Neural crest cell (in vitro differentiated cells): ENCODE data around the gene PRICKLE2. TPM values are rescaled to one million over a fixed set of nuclear protein-coding genes. Genes with fewer than 3 reads are reported as not detected.
A peak's percentile ranks its signal among the peaks of the same experiment; 100 is the strongest.

Experiments
- DNase-seq: peaks from one replicate; pipeline ENCODE4 v3.0.0; 2021; ENCODE audit warnings: low read depth, mixed read lengths, low spot score
- H3K27ac Mint-ChIP-seq: one replicate; pipeline ENCODE4 v1.8.0; 2021; ENCODE audit warnings: mild to moderate bottlenecking, mixed read lengths; ENCODE audit not compliant: unreplicated experiment
- H3K27me3 Mint-ChIP-seq: 2 replicates; pipeline ENCODE4 v1.8.0; 2021; ENCODE audit warnings: low read depth, mild to moderate bottlenecking, mixed read lengths
- H3K36me3 Mint-ChIP-seq: 2 replicates; pipeline ENCODE4 v1.8.0; 2021; ENCODE audit warnings: low read depth, mild to moderate bottlenecking, mixed read lengths
- H3K4me1 Mint-ChIP-seq: 2 replicates; pipeline ENCODE4 v1.8.0; 2021; ENCODE audit warnings: mixed read lengths
- H3K4me3 Mint-ChIP-seq: one replicate; pipeline ENCODE4 v1.8.0; 2021; ENCODE audit warnings: mild to moderate bottlenecking, mixed read lengths
- H3K9me3 Mint-ChIP-seq: 2 replicates; pipeline ENCODE4 v1.8.0; 2021; ENCODE audit warnings: mixed read lengths
- total RNA-seq: library from RNA; stranded (reverse); gene quantifications from 2 replicates; pipeline ENCODE4 v1.2.1, GENCODE V29; 2021
- TF ChIP-seq, protein P1 (sequence below): fragments of 200-600 bp; sonication (generic); conservative IDR thresholded peaks from 2 replicates; pipeline ENCODE4 v1.5.0; 2021; ENCODE audit warnings: antibody characterized with exemption, mild to moderate bottlenecking

PRICKLE2 gene
- total RNA-seq, 1 donor from 2014 or later = 11.8 TPM

DNA sequence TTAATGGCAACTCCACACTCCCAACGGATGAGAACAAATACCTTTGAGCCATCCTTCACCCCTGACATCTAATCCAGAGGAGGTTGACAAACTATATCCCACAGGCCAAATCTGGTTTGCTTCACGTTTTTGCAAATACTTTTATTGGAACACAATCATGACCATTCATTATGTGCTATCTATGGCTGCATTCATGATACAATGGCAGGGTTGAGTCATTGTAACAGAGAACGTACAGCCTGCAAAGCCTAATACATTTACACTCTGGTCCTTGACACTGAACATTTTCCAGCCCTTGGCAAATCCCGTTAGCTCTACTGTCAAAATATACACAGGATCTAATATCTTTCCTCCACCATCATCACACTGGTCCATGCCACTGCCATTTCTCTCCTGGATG lies 7.6 kb upstream of the PRICKLE2 start:
- H3K27ac Mint-ChIP-seq = no peak overlapping the region
- H3K27me3 Mint-ChIP-seq = no peaks in the 10 kb centered on the region
- no peak for DNase-seq
- H3K36me3 Mint-ChIP-seq = peaks cover 19% of the 10 kb centered on the region
- H3K9me3 Mint-ChIP-seq = peaks cover 9% of the 10 kb centered on the region
- TF ChIP-seq, protein P1, sequence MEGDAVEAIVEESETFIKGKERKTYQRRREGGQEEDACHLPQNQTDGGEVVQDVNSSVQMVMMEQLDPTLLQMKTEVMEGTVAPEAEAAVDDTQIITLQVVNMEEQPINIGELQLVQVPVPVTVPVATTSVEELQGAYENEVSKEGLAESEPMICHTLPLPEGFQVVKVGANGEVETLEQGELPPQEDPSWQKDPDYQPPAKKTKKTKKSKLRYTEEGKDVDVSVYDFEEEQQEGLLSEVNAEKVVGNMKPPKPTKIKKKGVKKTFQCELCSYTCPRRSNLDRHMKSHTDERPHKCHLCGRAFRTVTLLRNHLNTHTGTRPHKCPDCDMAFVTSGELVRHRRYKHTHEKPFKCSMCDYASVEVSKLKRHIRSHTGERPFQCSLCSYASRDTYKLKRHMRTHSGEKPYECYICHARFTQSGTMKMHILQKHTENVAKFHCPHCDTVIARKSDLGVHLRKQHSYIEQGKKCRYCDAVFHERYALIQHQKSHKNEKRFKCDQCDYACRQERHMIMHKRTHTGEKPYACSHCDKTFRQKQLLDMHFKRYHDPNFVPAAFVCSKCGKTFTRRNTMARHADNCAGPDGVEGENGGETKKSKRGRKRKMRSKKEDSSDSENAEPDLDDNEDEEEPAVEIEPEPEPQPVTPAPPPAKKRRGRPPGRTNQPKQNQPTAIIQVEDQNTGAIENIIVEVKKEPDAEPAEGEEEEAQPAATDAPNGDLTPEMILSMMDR = no peak
- no peak overlapping the region for H3K4me3 Mint-ChIP-seq
- peaks cover 17% of the 10 kb centered on the region for H3K4me1 Mint-ChIP-seq

- peak overlapping the region; percentile 17 for H3K4me3 Mint-ChIP-seq
- peaks cover 4% of the 10 kb centered on the region for H3K9me3 Mint-ChIP-seq
- H3K27me3 Mint-ChIP-seq = no peaks in the 10 kb centered on the region
- peaks cover 45% of the 10 kb centered on the region for H3K4me1 Mint-ChIP-seq
- DNase-seq = no peak
- peak overlapping the region; percentile 89 for H3K27ac Mint-ChIP-seq
- TF ChIP-seq, protein P1 = no peak
- H3K36me3 Mint-ChIP-seq = peaks cover 4% of the 10 kb centered on the region
These were observed 4.6 kb upstream of the PRICKLE2 start for GRCh38 chr3:64229903-64230302.

- no peak for DNase-seq
- H3K4me3 Mint-ChIP-seq = no peak overlapping the region
- no peaks in the 10 kb centered on the region for H3K27me3 Mint-ChIP-seq
- H3K9me3 Mint-ChIP-seq = no peaks in the 10 kb centered on the region
- TF ChIP-seq, protein P1 = no peak
- no peaks in the 10 kb centered on the region for H3K36me3 Mint-ChIP-seq
- H3K27ac Mint-ChIP-seq = no peak overlapping the region
- peaks cover 61% of the 10 kb centered on the region for H3K4me1 Mint-ChIP-seq
These were observed 2.8 kb upstream of the PRICKLE2 start for GRCh38 chr3:64228110-64228509.

DNA sequence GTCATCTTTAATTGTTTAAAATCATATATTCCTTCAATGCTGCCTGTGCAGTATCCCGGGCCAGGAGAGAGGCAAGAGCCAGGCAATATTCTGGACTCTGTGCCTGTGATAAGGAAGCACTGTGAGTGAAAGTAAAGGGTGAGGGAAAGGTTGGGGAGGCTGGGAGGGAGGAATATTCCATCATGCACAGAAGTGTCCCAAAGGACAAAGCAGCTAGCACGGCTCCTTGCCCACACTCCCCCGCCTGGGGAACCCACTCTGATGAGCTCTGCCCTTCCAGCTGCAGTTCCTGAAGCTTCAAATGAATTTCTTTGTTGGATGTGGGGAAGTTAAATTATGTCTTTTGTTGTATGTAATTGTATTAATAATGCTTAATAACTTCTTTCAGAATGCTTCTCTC lies 1.5 kb upstream of the PRICKLE2 start:
- Mint-ChIP-seq H3K36me3 (no peaks in the 10 kb centered on the region), H3K27ac (no peak overlapping the region), H3K4me1 (peaks cover 72% of the 10 kb centered on the region), H3K9me3 (no peaks in the 10 kb centered on the region), H3K4me3 (no peak overlapping the region), H3K27me3 (no peaks in the 10 kb centered on the region)
- DNase-seq = no peak
- TF ChIP-seq, protein P1 = no peak

- Mint-ChIP-seq H3K27ac (peak overlapping the region; percentile 91), H3K36me3 (no peaks in the 10 kb centered on the region), H3K4me1 (peaks cover 80% of the 10 kb centered on the region), H3K9me3 (no peaks in the 10 kb centered on the region), H3K4me3 (peak overlapping the region; percentile 90), H3K27me3 (no peaks in the 10 kb centered on the region)
- no peak for DNase-seq
- TF ChIP-seq, protein P1 = no peak
These were observed 631 bp upstream of the PRICKLE2 start for GRCh38 chr3:64225695-64226499.
